Keratinocyte (primary cell): ENCODE measurements around the gene GNA14. TPM values are rescaled to one million over a fixed set of nuclear protein-coding genes. Genes with fewer than 3 reads are reported as not detected.

Experiments
- DNase-seq: peaks from one replicate; pipeline ENCODE4 v3.0.0-alpha.2; 2011; ENCODE audit warnings: low read depth, missing footprints, low spot score
- FAIRE-seq: peaks from 2 replicates; lab custom pipeline; 2011; peaks lifted over from hg19 to GRCh38; lab: Jason Lieb, UNC
- H2AFZ ChIP-seq: 2 replicates; pipeline ENCODE4 v1.6.0; 2012; ENCODE audit warnings: low read length, control low read depth, inconsistent platforms; ENCODE audit not compliant: control insufficient read depth
- H3K27ac ChIP-seq: 2 replicates; pipeline ENCODE4 v1.5.1; 2011; ENCODE audit warnings: low read length; ENCODE audit not compliant: control insufficient read depth, insufficient read depth
- H3K27me3 ChIP-seq: 3 replicates; pipeline ENCODE4 v1.6.0; 2011; ENCODE audit warnings: low read length; ENCODE audit not compliant: control insufficient read depth, insufficient read depth; ENCODE audit errors: extremely low read depth
- H3K36me3 ChIP-seq, 2 experiments: 2 replicates in 1 of 2; 3 replicates in 1 of 2; pipeline ENCODE4 v1.5.1; 2011; ENCODE audit warnings: low read length in 2 of 2, mild to moderate bottlenecking in 1 of 2; ENCODE audit not compliant: control insufficient read depth in 2 of 2, insufficient read depth in 2 of 2; ENCODE audit errors: extremely low read depth in 1 of 2
- H3K4me1 ChIP-seq: 3 replicates; pipeline ENCODE4 v1.5.1; 2011; ENCODE audit warnings: low read length; ENCODE audit not compliant: control insufficient read depth, insufficient read depth; ENCODE audit errors: extremely low read depth
- H3K4me2 ChIP-seq: 3 replicates; pipeline ENCODE4 v1.6.0; 2011; ENCODE audit warnings: low read depth, low read length; ENCODE audit not compliant: control insufficient read depth, insufficient read depth; ENCODE audit errors: extremely low read depth
- H3K4me3 ChIP-seq, 3 experiments: fragments of 200-600 bp in 1 of 3; sonication (generic) in 1 of 3; 2 replicates in 2 of 3; 3 replicates in 1 of 3; pipeline ENCODE4 v1.5.1; 2011 to 2016; ENCODE audit warnings: low read length in 3 of 3, mild to moderate bottlenecking in 3 of 3, control low read depth in 2 of 3, inconsistent platforms in 1 of 3, low read depth in 1 of 3, mixed read lengths in 1 of 3, mixed run types in 1 of 3, moderate library complexity in 1 of 3; ENCODE audit not compliant: control insufficient read depth in 2 of 3, insufficient read depth in 2 of 3; ENCODE audit errors: extremely low read depth in 1 of 3
- H3K79me2 ChIP-seq: 2 replicates; pipeline ENCODE4 v1.6.0; 2012; ENCODE audit warnings: low read length; ENCODE audit not compliant: control insufficient read depth, insufficient read depth
- H3K9ac ChIP-seq: 3 replicates; pipeline ENCODE4 v1.6.0; 2011; ENCODE audit warnings: low read length; ENCODE audit not compliant: control insufficient read depth, insufficient read depth; ENCODE audit errors: extremely low read depth
- H3K9me1 ChIP-seq: 3 replicates; pipeline ENCODE4 v1.6.0; 2011; ENCODE audit warnings: low read length; ENCODE audit not compliant: control insufficient read depth, insufficient read depth; ENCODE audit errors: extremely low read depth
- H3K9me3 ChIP-seq: 2 replicates; pipeline ENCODE4 v1.5.1; 2012; ENCODE audit warnings: low read depth, low read length; ENCODE audit not compliant: control insufficient read depth
- H4K20me1 ChIP-seq: 3 replicates; pipeline ENCODE4 v1.6.0; 2011; ENCODE audit warnings: low read length; ENCODE audit not compliant: control insufficient read depth, insufficient read depth; ENCODE audit errors: extremely low read depth
- EZH2 ChIP-seq: IDR thresholded peaks from one replicate; pipeline ENCODE4 v1.6.1; 2012; ENCODE audit warnings: inconsistent platforms, mild to moderate bottlenecking, low read length, moderate library complexity
- dilution Hi-C: fragments of 300-500 bp; cut with MboI; formaldehyde crosslinking; loops from one replicate; pipeline ENCODE4 v1.7.0; 2020; ENCODE audit warnings: low sequenced_read_pairs; ENCODE audit not compliant: extremely low pct_ligation_motif_present
- polyA plus RNA-seq, 5 experiments: library from polyadenylated mRNA; depleted of rRNA in 3 of 5; stranded (reverse) in 3 of 5; stranded (forward) in 1 of 5; unstranded in 1 of 5; fragments of >200 nt; gene quantifications; 1 replicate in 1 of 5; 2 replicates in 3 of 5; 3 replicates in 1 of 5; pipeline versions ENCODE4 v1.2.1 to v1.2.3, GENCODE V29; 2011 to 2012; ENCODE audit warnings: missing spikeins in 2 of 5, low read depth in 1 of 5, low replicate concordance in 1 of 5
- TF ChIP-seq, protein P1 (sequence below), 3 experiments: IDR thresholded peaks in 1 of 3; conservative IDR thresholded peaks in 1 of 3; optimal IDR thresholded peaks in 1 of 3; 2 replicates in 2 of 3; 3 replicates in 1 of 3; pipeline versions ENCODE3 to v1.5.1; 2011; ENCODE audit warnings: low read length in 3 of 3, mild to moderate bottlenecking in 3 of 3, moderate library complexity in 2 of 3, control low read depth in 1 of 3, inconsistent platforms in 1 of 3; ENCODE audit not compliant: insufficient read depth in 2 of 3; ENCODE audit errors: extremely low read depth in 1 of 3

GNA14 gene
- polyA plus RNA-seq, 1 donor (not counting 4 experiments of a cell fraction or from before 2014, with no cell fraction given) = not detected

GRCh38 chr9:77384406-77384805, 263.7 kb downstream of the GNA14 start:
- no peaks in the 10 kb centered on the region for H3K9me3 ChIP-seq
- peaks cover 3% of the 10 kb centered on the region for H3K4me1 ChIP-seq
- no peaks in the 10 kb centered on the region for H4K20me1 ChIP-seq
- no peaks in the 10 kb centered on the region for H3K9me1 ChIP-seq
- no peak overlapping the region for H3K4me2 ChIP-seq
- H3K4me3 ChIP-seq = no peak overlapping the region
- no peaks in the 10 kb centered on the region for H3K79me2 ChIP-seq
- H3K9ac ChIP-seq = no peak overlapping the region
- DNase-seq (peak; percentile 26), FAIRE-seq (no peak)
- dilution Hi-C loops = no loop called here
- H3K27me3 ChIP-seq = no peaks in the 10 kb centered on the region
- no peaks in the 10 kb centered on the region for H3K36me3 ChIP-seq
- H3K27ac ChIP-seq = peak overlapping the region; percentile 34
- TF ChIP-seq, protein P1, sequence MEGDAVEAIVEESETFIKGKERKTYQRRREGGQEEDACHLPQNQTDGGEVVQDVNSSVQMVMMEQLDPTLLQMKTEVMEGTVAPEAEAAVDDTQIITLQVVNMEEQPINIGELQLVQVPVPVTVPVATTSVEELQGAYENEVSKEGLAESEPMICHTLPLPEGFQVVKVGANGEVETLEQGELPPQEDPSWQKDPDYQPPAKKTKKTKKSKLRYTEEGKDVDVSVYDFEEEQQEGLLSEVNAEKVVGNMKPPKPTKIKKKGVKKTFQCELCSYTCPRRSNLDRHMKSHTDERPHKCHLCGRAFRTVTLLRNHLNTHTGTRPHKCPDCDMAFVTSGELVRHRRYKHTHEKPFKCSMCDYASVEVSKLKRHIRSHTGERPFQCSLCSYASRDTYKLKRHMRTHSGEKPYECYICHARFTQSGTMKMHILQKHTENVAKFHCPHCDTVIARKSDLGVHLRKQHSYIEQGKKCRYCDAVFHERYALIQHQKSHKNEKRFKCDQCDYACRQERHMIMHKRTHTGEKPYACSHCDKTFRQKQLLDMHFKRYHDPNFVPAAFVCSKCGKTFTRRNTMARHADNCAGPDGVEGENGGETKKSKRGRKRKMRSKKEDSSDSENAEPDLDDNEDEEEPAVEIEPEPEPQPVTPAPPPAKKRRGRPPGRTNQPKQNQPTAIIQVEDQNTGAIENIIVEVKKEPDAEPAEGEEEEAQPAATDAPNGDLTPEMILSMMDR (optimal IDR thresholded peaks at IDR 0.05 in 1 of 3, IDR thresholded peaks at IDR 0.05 in 1 of 3, conservative IDR thresholded peaks at IDR 0.05 in 1 of 3; ENCODE audit: extremely low read depth in 1 of 3, insufficient read depth in 2 of 3, low read length in 3 of 3) = no peak
- no peak for TF ChIP-seq EZH2
- no peak overlapping the region for H2AFZ ChIP-seq

DNA sequence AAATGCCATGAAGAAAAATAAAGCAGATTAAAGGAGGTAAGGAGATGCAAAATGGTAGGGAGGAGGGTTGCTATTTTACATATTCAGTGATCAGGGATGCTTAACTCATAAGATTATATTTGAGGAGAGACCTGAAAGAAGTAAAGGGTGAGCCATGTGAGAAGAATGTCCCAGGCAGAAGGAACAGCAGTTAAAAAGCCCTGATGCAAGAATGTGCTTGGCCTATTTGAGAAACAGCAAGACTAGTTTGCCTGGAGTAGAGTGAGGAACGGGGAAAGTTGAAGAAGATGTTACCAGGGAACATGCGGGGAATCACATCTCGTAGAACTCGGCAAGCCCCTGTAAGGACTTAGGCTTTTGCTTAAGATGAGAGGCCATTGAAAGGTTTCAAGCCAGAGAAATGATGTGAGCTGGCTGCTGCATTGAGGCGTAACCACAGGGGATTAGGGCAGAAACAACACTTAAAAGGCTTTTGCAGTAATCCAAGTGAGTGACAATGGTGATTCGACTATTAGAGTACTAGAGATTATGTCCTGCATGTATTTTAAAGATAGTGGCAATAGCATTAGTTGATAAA, 272.1 kb downstream of the GNA14 start:
- H4K20me1 ChIP-seq = no peaks in the 10 kb centered on the region
- no peak overlapping the region for H3K9ac ChIP-seq
- no peaks in the 10 kb centered on the region for H3K79me2 ChIP-seq
- H2AFZ ChIP-seq = no peak overlapping the region
- no peak overlapping the region for H3K4me3 ChIP-seq
- H3K9me1 ChIP-seq = no peaks in the 10 kb centered on the region
- H3K9me3 ChIP-seq = no peaks in the 10 kb centered on the region
- FAIRE-seq = no peak
- dilution Hi-C loops = no loop called here
- peaks cover 2 to 4% of the 10 kb centered on the region in 2 experiments for H3K36me3 ChIP-seq
- H3K27me3 ChIP-seq = no peaks in the 10 kb centered on the region
- TF ChIP-seq EZH2 = no peak
- TF ChIP-seq, protein P1 (optimal IDR thresholded peaks at IDR 0.05 in 1 of 3, IDR thresholded peaks at IDR 0.05 in 1 of 3, conservative IDR thresholded peaks at IDR 0.05 in 1 of 3; ENCODE audit: extremely low read depth in 1 of 3, insufficient read depth in 2 of 3, low read length in 3 of 3) = no peak
- H3K27ac ChIP-seq = no peak overlapping the region
- no peak overlapping the region for H3K4me2 ChIP-seq
- no peak for DNase-seq
- no peaks in the 10 kb centered on the region for H3K4me1 ChIP-seq
